HL-60 (cell line): Measurements from ENCODE around the gene EARS2.

Experiments used
- DNase-seq, 2 experiments: peaks; one replicate each; pipeline ENCODE4 v3.0.0-alpha.2; 2010 to 2020; ENCODE audit warnings: low read depth in 1 of 2, low spot score in 1 of 2
- H3K27ac ChIP-seq: fragments of 250-450 bp; sonication (Bioruptor Pico); replicated peaks from 2 replicates; pipeline ENCODE4 v1.5.1; 2020; ENCODE audit warnings: mild to moderate bottlenecking, moderate library complexity
- H3K27me3 ChIP-seq: fragments of 250-450 bp; sonication (Bioruptor Pico); 2 replicates; pipeline ENCODE4 v1.5.1; 2021; ENCODE audit warnings: mild to moderate bottlenecking, moderate library complexity; ENCODE audit not compliant: insufficient read depth, poor library complexity, severe bottlenecking
- H3K4me3 ChIP-seq: replicated peaks from 2 replicates; pipeline ENCODE4 v1.5.1; 2011; ENCODE audit warnings: mild to moderate bottlenecking, control low read depth, low read length; ENCODE audit not compliant: insufficient read depth
- CTCF ChIP-seq: IDR thresholded peaks from one replicate; pipeline ENCODE4 v1.5.1; 2011; ENCODE audit warnings: low read length, control low read depth, inconsistent platforms; ENCODE audit not compliant: insufficient read depth
- GABPA ChIP-seq: IDR thresholded peaks from 2 replicates; pipeline ENCODE4 v1.6.1; 2012; ENCODE audit warnings: low read depth
- POLR2AphosphoS5 ChIP-seq: IDR thresholded peaks from 2 replicates; pipeline ENCODE4 v1.6.1; 2012; ENCODE audit warnings: low read depth
- REST ChIP-seq: IDR thresholded peaks from 2 replicates; pipeline ENCODE4 v1.6.1; 2012; ENCODE audit warnings: low read depth; ENCODE audit not compliant: insufficient replicate concordance
- SPI1 ChIP-seq: IDR thresholded peaks from 2 replicates; pipeline ENCODE4 v1.6.1; 2012; ENCODE audit warnings: low read depth, mild to moderate bottlenecking, borderline replicate concordance

EARS2 gene

GRCh38 chr16:23535901-23536300 lies 21.2 kb downstream of the EARS2 start:
- Histone ChIP-seq H3K27me3 (no peaks in the 10 kb centered on the region), H3K27ac (no peak overlapping the region), H3K4me3 (no peak overlapping the region)
- DNase-seq = no peak
- TF ChIP-seq CTCF = no peak
- TF ChIP-seq POLR2AphosphoS5 = no peak
- no peak for TF ChIP-seq GABPA
- no peak for TF ChIP-seq REST
- TF ChIP-seq SPI1 = no peak

- Histone ChIP-seq H3K27ac (no peak overlapping the region), H3K4me3 (no peak overlapping the region), H3K27me3 (no peaks in the 10 kb centered on the region)
- no peak for TF ChIP-seq POLR2AphosphoS5
- no peak for TF ChIP-seq GABPA
- TF ChIP-seq SPI1 = no peak
- no peak for TF ChIP-seq CTCF
- TF ChIP-seq REST = no peak
- no peak for DNase-seq
Observed at GRCh38 chr16:23534868-23535860, 22.0 kb downstream of the EARS2 start.

GRCh38 chr16:23532448-23532847 lies 24.7 kb downstream of the EARS2 start:
- DNase-seq = no peak
- H3K27me3 ChIP-seq = no peaks in the 10 kb centered on the region
- H3K27ac ChIP-seq = no peak overlapping the region
- H3K4me3 ChIP-seq = no peak overlapping the region
- TF ChIP-seq REST = no peak
- no peak for TF ChIP-seq SPI1
- TF ChIP-seq POLR2AphosphoS5 = no peak
- TF ChIP-seq CTCF = no peak
- no peak for TF ChIP-seq GABPA
